NCI-H82 (cell line): ENCODE results near the gene SPATC1L.
"Not testable (repeated sequence)": the region's sequence is repeated elsewhere in the genome, so short reads cannot be mapped to it uniquely, and the experiment has no call there.

Source experiments
- DNase-seq: peaks from one replicate; lab custom pipeline; 2025; lab: John Stamatoyannopoulos, UW

Gene SPATC1L

DNA sequence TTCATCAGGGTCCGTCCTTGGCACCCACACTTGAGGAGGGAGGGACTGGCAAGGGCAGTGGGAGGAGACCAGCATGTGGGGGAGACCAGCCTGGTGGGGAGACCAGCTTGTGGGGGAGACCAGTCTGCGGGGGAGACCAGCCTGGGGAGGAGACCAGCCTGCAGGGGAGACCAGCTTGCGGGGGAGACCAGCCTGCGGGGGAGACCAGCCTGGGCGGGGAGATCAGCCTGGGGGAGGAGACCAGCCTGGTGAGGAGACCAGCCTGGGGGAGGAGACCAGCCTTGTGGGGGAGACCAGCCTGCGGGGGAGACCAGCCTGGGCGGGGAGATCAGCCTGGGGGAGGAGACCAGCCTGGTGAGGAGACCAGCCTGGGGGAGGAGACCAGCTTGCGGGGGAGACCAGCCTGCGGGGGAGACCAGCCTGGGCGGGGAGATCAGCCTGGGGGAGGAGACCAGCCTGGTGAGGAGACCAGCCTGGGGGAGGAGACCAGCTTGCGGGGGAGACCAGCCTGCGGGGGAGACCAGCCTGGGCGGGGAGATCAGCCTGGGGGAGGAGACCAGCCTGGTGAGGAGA, 836 bp downstream of the SPATC1L start:
- DNase-seq, result not testable (repeated sequence)

DNA sequence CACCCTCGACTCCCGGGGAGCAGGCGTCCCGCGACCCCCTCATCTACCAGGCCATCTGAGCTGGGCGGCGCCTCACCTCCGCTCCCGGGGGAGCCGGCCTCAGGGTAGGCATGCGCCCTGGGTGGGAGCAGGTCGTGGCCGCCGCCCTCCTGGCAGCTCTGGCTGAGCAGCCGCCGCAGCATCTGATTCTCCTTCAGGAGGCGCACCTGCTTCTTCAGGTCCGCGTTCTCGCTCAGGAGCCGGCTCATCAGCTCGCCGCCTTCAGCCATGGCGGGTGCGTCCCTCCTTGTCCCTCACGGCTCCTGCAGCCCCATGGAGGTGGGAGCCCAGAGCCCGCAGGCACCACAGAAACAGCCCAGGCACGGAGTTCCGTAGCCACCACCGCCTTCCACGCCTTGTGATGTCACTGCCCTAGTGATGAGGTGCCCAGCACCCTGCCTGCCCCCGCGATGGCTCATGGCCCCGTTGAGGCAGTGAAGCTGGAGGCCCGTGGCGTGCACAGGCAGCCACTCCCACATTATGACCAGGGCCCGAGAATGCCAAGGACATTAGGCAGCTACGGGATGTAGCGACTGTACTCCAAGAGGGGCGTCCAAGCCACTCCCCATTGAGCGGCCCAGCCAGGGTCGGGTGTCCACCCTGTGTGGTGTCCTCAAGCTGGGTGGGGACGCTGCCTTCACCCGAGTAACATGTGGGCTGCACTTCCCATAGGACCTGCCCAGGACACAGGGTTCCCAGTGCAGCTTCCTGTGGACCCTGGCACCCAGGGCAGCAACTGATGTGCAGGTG, 1.5 kb downstream of the SPATC1L start:
- no peak for DNase-seq

DNA sequence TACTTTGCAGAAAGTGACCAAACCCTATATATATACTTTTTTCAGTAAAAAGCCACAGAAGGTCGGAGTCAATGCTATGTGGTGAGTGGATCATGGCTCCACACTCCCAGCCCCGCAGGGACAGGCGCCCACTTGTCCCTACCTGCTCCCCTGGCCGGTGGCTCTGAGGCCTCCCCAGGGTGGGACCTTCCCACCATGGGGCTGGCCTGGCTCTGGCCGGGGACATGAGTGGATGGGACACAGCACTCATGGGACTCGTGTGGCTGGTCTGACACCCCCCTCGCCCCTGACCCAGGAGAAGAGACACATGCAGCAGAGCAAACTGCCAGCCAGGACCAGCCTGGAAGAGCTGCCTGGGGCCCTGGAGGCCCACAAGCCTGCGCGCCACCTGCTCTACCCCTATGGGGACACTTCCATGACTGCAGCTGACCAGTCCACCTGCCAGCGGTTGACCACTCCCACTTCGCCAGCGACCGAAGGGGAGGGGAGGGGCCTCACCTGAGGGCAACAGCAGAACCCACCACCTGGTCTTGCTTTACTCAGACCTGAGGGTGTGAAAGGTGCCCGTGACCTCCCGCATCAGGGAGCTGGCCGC, 2.2 kb downstream of the SPATC1L start:
- DNase-seq, result no peak

DNA sequence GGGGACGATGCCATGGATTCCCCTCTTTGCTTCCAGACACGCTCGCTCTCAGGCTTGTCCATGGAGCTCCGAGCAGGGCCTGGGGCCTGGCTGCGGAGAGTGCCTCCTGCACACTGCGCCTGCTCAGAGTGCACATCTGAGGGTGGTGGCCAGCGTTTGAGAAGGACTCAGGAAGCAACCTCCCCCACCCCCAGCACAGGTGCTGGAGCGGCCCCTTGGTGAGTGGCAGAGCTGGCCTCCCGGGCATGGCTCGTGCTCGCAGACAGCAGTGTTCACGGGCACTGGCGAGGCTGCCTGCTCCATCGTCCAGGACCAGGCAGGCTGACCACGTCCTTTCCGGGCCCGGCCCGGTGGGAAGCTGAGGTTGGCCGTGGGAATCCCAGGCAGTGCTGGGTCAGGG, 2.8 kb downstream of the SPATC1L start:
- DNase-seq, result no peak

DNA sequence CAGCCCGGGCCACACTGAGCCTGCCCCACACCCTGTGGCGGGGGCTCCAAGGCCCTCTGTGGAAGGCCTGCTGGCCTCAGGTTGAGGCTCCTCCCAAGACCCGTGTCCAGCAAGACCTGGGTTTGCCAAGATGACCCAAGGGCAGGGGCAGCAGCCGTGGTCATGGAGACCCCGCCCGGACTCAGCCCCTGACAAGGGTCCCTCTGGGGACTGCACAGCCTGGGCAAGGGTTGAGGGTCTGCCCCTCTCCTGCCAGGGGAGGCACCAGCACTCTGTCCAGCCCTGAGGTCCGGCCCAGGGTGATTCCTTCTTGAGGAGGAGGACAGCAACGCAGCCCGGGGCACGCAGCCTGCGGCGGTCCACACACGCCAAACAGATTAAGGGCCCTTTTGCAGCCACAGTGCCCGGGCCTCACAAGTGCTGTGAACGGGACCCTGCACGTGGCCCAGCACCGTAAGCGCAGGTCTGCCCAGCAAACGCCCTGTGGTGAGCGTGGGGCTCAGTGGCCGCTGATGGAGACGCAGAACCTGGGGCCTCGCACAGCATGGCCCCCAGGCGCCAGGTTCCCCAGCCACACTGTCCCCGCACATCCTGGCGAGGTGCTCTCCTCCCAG, 3.4 kb downstream of the SPATC1L start:
- DNase-seq, result no peak

DNA sequence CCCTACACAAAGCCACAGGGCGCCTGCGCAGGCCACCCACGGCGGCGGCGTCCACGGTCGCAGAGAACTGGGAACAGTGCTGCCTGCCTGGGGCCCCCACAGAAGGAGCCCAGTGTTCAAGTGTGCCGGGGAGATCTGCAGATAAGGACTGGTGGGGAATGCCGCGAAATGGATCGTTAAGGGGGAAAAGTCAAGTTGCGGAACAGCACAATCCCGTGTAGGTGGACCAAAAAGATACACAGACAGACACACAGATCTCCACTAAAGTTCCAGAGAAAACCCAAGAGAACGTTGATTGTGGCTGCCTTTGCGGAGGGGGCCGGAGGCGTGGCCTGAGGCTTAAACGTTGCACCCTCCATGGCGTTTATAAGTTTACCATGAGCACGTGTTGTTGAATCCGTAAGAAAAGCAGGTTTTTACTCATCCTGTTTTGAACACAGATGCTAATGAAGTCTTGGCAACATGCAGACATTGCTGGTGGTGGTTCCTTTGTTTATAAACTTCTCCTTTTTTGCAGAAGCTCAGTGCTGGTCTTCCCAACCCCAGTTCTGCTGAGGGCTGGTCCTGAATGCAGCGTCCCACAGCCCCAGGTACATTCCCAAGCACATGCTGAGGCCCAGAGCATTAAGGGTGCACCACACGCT, 4.1 kb downstream of the SPATC1L start:
- DNase-seq, result no peak

DNA sequence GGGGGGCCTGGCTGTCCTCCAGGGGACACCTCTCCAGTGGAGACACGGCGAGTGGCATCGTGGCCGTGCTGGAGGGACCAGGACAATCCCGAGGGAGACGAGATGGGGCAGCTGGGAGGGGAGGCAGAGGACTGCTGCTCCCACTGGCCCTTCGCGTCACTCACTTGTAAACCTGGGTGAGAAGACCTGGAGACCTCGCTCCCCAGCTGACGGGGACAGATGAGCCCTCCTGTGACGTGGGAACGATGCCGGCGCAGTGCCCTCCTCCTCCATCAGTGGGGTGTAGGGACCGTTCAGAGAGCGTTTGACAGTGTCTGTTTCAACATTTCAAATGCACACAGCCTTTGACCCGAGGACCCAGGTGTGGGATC, 4.6 kb downstream of the SPATC1L start:
- no peak for DNase-seq

DNA sequence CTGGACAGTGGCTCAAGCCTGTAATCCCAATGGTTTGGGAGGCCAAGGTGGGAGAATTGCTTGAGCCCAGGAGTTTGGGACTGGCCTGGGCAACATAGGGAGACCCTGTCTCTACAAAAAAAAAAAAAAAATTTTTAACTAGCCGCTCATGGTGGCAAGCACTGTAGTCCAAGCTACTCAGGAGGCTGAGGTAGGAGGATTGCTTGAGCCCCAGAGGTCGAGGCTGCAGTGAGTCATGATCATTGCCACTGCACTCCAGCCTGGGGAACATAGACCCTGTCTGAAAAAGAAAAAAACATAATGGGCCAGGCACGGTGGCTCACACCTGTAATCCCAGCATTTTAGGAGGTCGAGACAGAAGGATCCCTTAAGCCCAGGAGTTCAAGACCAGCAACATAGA, 5.3 kb downstream of the SPATC1L start:
- no peak for DNase-seq

DNA sequence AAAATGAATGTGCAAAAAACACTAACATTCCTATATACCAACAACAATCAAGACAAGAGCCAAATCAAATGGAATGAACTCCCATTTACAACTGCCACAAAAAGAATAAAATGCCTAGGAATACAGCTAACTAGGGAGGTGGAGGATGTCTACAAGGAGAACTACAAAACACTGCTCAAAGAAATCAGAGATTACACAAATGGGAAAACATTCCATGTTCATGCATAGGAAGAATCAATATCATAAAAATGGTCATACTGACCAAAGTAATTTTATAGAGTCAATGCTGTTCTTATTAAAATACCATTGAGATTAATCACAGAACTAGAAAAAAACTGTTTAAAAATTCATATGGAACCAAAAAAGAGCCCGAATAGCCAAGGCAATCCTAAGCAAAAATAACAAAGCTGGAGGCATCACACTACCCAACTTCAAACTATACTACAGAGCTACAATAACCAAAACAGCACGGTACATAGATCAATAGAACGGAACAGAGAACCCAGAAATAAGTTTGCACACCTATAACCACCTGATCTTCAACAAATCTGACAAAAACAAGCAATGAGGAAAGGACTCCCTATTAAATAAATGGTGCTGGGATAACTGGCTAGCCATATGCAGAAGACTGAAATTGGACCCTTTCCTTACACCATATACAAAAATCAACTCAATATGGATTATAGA, 7.7 kb downstream of the SPATC1L start:
- DNase-seq, result not testable (repeated sequence)

DNA sequence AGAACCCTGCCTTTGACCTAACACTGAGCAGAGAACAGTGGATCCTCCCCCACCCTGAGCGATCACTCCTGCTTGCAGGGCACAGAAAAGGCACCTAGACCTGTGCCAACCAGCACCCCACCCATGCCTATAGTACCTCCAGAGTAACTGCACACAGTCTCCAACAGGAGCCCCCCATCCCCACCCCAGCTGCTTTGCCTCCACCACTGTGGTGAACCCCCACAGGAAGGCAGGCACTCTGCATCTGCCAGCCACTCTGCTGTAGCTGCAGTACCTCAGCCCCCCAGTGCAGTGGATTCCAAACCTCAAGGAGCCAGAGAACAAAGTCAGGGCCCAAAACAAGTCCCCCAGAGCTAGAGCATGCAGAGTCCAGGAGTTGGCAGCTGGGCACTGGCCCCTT, 10.7 kb downstream of the SPATC1L start:
- no peak for DNase-seq

DNA sequence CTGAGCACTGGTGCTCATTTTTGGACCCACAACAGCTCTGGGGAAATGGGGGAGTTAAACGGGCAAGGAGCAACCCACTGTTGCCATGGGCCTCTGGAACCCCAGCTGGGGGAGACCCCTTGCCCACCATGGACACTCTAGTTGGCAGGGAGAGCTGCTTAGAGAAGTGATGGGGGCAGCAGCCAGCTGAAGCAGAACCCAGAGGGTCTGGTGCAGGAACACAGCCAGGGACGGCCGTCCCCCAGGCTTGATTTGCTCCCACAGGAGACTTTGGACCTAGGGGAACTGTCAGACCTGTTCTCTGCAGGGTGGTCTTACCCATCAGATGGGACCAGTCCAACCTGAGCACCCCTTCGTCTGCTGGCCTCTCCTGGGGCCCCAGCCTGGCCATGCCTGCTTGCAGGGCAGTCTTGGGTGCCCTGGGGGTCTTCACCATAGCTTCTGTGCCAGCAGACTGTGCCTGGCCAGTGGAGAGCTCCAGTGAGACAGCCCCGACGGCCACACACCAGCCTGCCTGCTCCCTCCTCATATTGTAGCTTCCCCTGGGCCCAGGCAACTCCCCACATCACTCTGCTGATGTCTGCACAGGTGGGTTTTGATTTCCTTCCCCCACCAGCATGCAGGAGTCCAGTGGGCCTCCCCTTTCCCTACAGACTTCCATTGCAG, 11.3 kb downstream of the SPATC1L start:
- DNase-seq, result no peak

DNA sequence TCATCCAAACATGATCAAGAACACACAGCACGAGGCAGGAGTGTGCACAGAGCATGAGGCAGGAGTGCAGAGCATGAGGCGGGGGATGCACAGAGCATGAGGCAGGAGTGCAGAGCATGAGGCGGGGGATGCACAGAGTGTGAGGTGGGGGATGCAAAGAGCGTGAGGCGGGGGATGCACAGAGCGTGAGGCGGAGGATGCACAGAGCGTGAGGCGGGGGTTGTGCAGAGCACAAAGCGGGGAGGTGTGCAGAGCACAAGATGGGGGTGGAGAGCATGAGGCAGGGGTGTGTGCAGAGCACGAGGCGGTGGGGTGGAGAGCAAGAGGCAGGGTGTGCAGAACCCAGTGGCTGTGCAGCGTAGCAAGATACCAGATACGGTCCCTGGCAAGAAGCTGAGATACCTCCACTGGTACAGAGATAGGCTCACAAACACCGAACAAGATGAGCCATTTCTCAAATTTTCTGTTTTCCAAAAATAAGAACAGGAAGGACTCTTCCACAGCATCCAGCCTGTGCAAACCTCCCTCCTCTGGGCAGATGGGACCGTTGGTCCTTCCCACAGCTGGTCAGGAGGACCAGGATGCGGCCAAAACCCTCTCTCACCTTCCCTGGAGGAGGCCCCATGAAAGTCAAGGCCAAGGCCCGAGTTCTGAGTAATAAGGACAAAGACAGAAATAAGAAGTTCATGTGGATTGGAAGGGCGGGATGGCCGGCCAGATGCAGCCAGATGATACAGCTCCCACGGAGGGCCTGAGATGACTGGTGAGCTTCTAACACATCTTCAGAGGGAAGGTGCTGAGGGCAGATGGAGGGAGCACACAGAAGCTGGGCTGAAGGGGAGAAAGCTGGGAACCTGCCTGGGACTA, 12.0 kb downstream of the SPATC1L start:
- DNase-seq, result no peak

DNA sequence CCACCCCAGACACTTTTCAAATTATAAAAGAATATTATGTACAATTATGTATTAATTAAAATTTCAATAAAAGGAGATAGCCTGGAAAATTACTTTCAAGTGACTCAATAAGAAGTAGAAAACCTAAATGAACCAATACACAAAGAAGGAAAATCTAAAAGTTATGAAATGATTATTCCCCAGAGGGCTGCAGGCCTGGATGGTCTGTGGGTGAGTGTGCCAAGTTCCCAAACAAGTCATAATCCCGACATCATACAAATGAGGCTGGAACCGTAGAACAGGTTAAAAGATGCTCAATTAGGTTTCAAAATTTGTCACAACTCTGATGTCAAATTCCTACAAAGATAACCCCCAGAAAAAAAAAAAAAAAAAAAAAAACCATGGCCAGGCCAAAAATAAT, 12.7 kb downstream of the SPATC1L start:
- DNase-seq, result no peak

DNA sequence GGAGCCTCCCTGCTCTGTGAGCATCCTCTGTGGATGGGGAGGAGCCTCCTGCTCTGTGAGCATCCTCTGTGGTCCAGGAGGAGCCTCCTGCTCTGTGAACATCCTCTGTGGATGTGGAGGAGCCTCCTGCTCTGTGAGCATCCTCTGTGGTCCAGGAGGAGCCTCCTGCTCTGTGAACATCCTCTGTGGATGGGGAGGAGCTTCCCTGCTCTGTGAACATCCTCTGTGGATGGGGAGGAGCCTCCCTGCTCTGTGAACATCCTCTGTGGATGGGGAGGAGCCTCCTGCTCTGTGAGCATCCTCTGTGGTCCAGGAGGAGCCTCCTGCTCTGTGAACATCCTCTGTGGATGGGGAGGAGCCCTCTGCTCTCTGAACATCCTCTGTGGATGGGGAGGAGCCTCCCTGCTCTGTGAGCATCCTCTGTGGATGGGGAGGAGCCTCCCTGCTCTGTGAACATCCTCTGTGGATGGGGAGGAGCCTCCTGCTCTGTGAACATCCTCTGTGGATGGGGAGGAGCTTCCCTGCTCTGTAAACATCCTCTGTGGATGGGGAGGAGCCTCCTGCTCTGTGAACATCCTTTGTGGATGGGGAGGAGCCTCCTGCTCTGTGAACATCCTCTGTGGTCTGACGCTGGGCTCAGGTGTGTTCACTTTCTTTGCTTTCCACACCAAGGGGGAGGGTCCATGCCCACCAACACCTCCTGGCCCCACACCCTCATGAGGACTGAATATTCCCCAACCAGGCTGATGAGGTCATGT, 13.6 kb downstream of the SPATC1L start:
- not testable (repeated sequence) for DNase-seq

DNA sequence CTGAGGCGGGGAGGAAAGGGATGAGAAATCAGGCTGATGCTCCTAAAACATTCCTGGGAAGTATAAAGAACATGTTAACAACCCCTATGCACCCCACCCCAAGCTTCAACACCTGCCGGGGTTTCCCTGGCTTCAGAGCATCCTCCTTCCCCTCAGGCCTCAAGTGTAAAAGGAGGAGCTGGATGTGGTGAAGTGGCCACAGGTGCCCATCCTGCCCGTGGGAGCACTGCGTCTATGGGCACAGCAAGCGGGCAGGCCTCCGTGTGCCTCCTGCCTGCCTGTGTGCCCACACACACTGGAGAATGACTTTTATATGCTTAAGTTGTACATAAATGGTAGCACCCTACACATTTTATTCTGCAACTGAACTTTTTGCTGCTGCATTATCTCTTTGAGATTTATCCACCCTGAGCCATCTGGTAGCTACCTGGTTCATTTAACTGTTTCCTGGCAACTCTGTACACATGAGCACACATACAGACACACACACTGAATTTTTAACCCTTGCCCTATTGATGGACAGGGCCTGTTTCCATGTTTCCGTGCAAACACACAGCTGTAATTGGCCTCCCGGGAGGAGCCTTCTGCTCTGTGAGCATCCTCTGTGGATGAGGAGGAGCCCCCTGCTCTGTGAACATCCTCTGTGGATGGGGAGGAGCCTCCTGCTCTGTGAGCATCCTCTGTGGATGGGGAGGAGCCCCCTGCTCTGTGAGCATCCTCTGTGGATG, 15.4 kb downstream of the SPATC1L start:
- DNase-seq, result no peak

DNA sequence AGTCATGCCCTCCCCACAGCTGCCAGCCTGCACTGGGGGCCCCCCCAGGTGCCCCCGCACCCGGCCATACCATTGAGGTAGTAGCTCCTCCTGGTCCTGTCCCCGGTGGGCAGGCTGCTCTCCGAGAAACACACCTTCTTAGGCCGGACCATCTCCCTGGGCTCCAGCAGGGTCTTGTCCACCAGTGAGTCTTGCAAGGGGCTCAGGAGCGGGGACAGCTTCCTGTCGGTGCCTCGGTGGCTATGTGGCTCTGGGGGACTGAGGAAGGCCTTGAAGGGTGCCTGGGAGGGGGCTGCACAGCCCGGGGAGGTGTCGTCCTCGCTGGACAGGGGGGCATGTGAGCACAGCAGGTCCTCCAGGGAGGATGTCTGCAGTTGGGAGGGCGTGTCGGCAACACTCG, 16.0 kb downstream of the SPATC1L start:
- no peak for DNase-seq

DNA sequence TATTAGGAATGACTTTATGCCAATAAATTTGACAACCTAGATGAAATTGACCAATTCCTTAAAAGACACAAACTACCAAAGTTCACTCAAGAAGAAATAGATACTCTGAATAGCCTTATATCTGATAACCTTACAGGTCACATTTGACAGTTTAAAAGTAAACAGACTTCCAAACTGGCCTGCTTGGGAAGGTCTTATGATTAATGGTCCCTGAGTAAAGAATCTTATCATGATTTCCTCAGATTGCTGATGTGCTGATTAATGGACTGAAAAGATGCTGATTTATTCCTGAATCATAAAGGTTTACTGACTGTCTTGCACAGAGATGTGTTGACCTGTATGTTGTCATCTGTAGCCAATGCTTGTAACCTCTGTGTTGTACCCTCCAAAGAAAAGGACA, 19.2 kb downstream of the SPATC1L start:
- DNase-seq, result no peak

DNA sequence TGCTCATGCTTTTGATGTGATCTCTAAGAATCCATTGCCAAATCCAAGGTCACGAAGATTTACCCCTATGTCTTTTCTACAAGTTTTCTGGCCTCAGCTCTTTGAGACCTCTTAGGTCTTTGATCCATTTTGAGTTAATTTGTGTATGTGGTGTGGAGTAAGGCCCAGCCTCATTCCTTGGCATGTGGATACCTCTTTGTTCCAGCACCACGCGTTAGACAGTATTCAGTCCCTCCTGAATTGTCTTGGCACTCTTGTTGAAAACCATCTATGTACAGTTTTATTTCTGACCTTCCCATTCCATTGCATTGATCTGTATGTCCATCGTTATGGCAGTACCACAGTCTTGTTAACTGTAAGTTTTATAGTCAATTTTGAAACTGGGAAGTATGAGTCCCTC, 20.9 kb downstream of the SPATC1L start:
- DNase-seq, result no peak
